Hepatocyte (in vitro differentiated cells): ENCODE measurements around the gene KCTD6. TPM values are rescaled to one million over a fixed set of nuclear protein-coding genes. Genes with fewer than 3 reads are reported as not detected.

Source experiments
- DNase-seq: peaks from one replicate; pipeline ENCODE4 v3.0.0-alpha.2; 2016; ENCODE audit warnings: low spot score
- H2AFZ ChIP-seq: fragments of 200-600 bp; sonication (generic); 2 replicates; pipeline ENCODE4 v1.6.0; 2016; ENCODE audit warnings: antibody characterized with exemption, mild to moderate bottlenecking
- H3K27ac ChIP-seq: fragments of 200-600 bp; sonication (generic); 2 replicates; pipeline ENCODE4 v1.5.1; 2016; ENCODE audit warnings: mild to moderate bottlenecking
- H3K27me3 ChIP-seq: fragments of 200-600 bp; sonication (generic); 2 replicates; pipeline ENCODE4 v1.6.1; 2016
- H3K36me3 ChIP-seq: fragments of 200-600 bp; sonication (generic); replicated peaks from 2 replicates; pipeline ENCODE4 v1.5.1; 2016; ENCODE audit warnings: low read depth; ENCODE audit not compliant: insufficient read depth
- H3K4me1 ChIP-seq: fragments of 200-600 bp; sonication (generic); 2 replicates; pipeline ENCODE4 v1.5.1; 2016; ENCODE audit warnings: mild to moderate bottlenecking, moderate library complexity; ENCODE audit not compliant: insufficient read depth
- H3K4me2 ChIP-seq: fragments of 200-600 bp; sonication (generic); 2 replicates; pipeline ENCODE4 v1.6.0; 2016
- H3K4me3 ChIP-seq: fragments of 200-600 bp; sonication (generic); 2 replicates; pipeline ENCODE4 v1.5.1; 2016; ENCODE audit warnings: mild to moderate bottlenecking
- H3K79me2 ChIP-seq: fragments of 200-600 bp; sonication (generic); 2 replicates; pipeline ENCODE4 v1.6.0; 2017; ENCODE audit warnings: mild to moderate bottlenecking
- H3K9me2 ChIP-seq: fragments of 200-600 bp; sonication (generic); replicated peaks from 2 replicates; pipeline ENCODE4 v1.6.0; 2017; ENCODE audit warnings: mild to moderate bottlenecking; ENCODE audit not compliant: insufficient read depth
- H3K9me3 ChIP-seq: fragments of 200-600 bp; sonication (generic); 2 replicates; pipeline ENCODE4 v1.5.1; 2016; ENCODE audit warnings: low read depth, mild to moderate bottlenecking
- H4K20me1 ChIP-seq: fragments of 200-600 bp; sonication (generic); 2 replicates; pipeline ENCODE4 v1.6.0; 2016; ENCODE audit warnings: mild to moderate bottlenecking; ENCODE audit not compliant: insufficient read depth, poor library complexity, severe bottlenecking
- EZH2 ChIP-seq: fragments of 200-600 bp; sonication (generic); IDR thresholded peaks from 2 replicates; pipeline ENCODE4 v1.6.1; 2016; ENCODE audit warnings: antibody characterized with exemption, mild to moderate bottlenecking, borderline replicate concordance
- EZH2phosphoT487 ChIP-seq: fragments of 200-600 bp; sonication (generic); IDR thresholded peaks from one replicate; pipeline ENCODE4 v1.6.1; 2018; ENCODE audit warnings: antibody characterized with exemption, mild to moderate bottlenecking, low read depth, moderate library complexity; ENCODE audit not compliant: unreplicated experiment, severe bottlenecking
- WGBS: methylation state at CpG from one replicate; pipeline ENCODE4 v1.1.6; 2016; ENCODE audit warnings: low lambda C conversion rate; ENCODE audit errors: missing lambda C conversion rate; 5-methylcytosine and 5-hydroxymethylcytosine counted together
- polyA plus RNA-seq: library from polyadenylated mRNA; unstranded; fragments of >200 nt; fragmentation: Nextera tagmentation; extraction: Ambion mirVana; gene quantifications from 2 replicates; pipeline ENCODE4 v1.2.1, GENCODE V29; 2016
- total RNA-seq: library from RNA; depleted of rRNA; stranded (reverse); fragments of >200 nt; gene quantifications from 2 replicates; pipeline ENCODE4 v1.2.3, GENCODE V29; 2014
- TF ChIP-seq, protein P1 (sequence below): fragments of 200-600 bp; sonication (generic); IDR thresholded peaks from 2 replicates; pipeline ENCODE4 v1.5.1; 2016; ENCODE audit warnings: antibody characterized with exemption, mild to moderate bottlenecking; ENCODE audit not compliant: poor library complexity

The KCTD6 gene
- total and polyA plus RNA-seq, 2 experiments from 2014 or later: 13.8 to 18.9 TPM

DNA sequence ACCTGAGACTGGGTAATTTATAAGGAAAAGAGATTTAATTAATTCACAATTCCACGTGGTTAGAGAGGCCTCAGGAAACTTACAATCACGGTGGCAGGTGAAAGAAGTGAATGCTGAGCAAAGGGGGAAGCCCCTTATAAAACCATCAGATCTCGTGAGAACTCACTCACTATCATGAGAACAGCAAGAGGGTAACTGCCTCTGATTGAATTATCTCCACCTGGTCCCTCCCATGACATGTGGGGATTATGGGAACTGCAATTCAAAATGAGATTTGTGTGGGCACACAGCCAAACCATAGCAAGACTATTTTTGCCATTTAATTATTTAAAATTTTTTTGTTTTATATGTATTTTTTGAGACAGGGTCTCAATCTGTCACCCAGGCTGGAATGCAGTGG is 27.0 kb upstream of the KCTD6 start:
- Histone ChIP-seq H3K27ac (no peak overlapping the region), H4K20me1 (no peaks in the 10 kb centered on the region), H3K79me2 (no peaks in the 10 kb centered on the region), H3K9me3 (no peaks in the 10 kb centered on the region), H3K4me3 (no peak overlapping the region), H3K4me1 (peaks cover 8% of the 10 kb centered on the region), H3K36me3 (no peaks in the 10 kb centered on the region), H3K4me2 (no peak overlapping the region), H3K9me2 (no peaks in the 10 kb centered on the region), H3K27me3 (no peaks in the 10 kb centered on the region), H2AFZ (no peak overlapping the region)
- DNase-seq: no peak
- TF ChIP-seq, protein P1, sequence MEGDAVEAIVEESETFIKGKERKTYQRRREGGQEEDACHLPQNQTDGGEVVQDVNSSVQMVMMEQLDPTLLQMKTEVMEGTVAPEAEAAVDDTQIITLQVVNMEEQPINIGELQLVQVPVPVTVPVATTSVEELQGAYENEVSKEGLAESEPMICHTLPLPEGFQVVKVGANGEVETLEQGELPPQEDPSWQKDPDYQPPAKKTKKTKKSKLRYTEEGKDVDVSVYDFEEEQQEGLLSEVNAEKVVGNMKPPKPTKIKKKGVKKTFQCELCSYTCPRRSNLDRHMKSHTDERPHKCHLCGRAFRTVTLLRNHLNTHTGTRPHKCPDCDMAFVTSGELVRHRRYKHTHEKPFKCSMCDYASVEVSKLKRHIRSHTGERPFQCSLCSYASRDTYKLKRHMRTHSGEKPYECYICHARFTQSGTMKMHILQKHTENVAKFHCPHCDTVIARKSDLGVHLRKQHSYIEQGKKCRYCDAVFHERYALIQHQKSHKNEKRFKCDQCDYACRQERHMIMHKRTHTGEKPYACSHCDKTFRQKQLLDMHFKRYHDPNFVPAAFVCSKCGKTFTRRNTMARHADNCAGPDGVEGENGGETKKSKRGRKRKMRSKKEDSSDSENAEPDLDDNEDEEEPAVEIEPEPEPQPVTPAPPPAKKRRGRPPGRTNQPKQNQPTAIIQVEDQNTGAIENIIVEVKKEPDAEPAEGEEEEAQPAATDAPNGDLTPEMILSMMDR: no peak
- no peak for TF ChIP-seq EZH2phosphoT487
- TF ChIP-seq EZH2: no peak
- WGBS: 87% methylated on average over 3 of the region's 3 CpGs

DNA sequence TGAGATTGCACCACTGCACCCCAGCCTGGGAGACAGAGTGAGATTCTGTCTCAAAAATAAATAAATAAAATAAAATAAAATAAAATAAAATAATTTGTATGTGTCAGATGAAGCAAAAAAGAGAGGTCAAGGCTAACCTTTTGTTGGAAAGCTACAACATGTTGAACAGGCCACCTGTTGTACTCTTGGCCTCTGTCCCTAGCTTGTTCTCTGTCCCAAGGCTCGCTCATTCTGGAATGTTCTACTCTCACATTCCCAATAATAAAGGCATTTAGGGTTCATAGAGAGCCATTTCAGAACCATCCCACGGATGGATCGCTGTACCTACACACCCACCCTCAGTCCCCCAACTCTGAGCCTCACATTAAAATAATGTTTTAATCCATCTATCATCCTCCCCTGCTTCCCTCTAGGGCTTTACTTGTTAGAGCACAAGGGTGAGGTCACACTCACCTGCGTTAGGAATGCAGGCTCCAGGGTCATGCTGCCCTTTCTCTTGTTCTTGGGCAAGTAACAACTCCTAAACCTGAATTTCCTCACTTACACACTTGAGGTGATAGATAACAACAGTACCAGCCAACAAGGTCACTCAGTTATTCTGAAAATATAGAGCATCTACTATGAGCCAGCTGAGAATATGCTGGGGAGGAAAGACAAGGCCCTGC is 24.9 kb upstream of the KCTD6 start:
- no peak for DNase-seq
- TF ChIP-seq, protein P1: no peak
- no peak for TF ChIP-seq EZH2phosphoT487
- TF ChIP-seq EZH2: no peak
- WGBS: 93% methylated on average over 4 of the region's 4 CpGs

DNA sequence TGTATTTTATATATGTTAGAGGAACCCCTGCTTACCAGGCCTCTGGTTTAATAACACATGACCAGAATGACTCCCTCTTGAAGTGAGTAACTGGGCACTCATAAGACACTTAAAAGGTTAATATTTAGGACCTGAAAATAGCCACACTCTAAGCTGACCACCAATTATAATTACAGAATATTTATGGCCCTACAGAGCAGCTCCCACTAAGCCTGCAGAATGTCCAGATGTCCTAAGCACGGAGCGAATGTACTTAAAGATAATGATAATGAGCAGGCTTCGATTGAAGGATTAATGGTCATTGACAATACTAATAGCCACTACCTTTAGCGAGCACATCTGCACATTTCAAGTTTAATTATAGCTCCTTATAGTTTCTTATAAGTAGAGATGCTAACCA is 22.8 kb upstream of the KCTD6 start:
- H3K79me2 ChIP-seq: no peaks in the 10 kb centered on the region
- TF ChIP-seq, protein P1: no peak
- TF ChIP-seq EZH2 (no peak), EZH2phosphoT487 (no peak)
- no peak overlapping the region for H3K27ac ChIP-seq
- H3K4me2 ChIP-seq: no peak overlapping the region
- no peaks in the 10 kb centered on the region for H3K9me3 ChIP-seq
- H4K20me1 ChIP-seq: no peaks in the 10 kb centered on the region
- 46% methylated on average over 4 of the region's 4 CpGs for WGBS
- H3K36me3 ChIP-seq: no peaks in the 10 kb centered on the region
- DNase-seq: no peak
- H3K27me3 ChIP-seq: no peaks in the 10 kb centered on the region
- H3K4me3 ChIP-seq: no peak overlapping the region
- H2AFZ ChIP-seq: no peak overlapping the region
- H3K4me1 ChIP-seq: peaks cover 27% of the 10 kb centered on the region
- H3K9me2 ChIP-seq: no peaks in the 10 kb centered on the region

More for the DNA sequence above, 24.9 kb upstream of the KCTD6 start:
- Histone ChIP-seq H3K79me2 (no peaks in the 10 kb centered on the region), H3K27ac (no peak overlapping the region), H4K20me1 (no peaks in the 10 kb centered on the region), H3K36me3 (no peaks in the 10 kb centered on the region), H3K9me2 (no peaks in the 10 kb centered on the region), H3K27me3 (no peaks in the 10 kb centered on the region), H3K4me1 (peaks cover 29% of the 10 kb centered on the region), H3K4me2 (no peak overlapping the region), H3K9me3 (no peaks in the 10 kb centered on the region), H3K4me3 (no peak overlapping the region), H2AFZ (no peak overlapping the region)
